WERI-Rb-1 (cell line): ENCODE data around the gene PBX2.

Source experiments
- DNase-seq: peaks from one replicate; pipeline ENCODE4 v3.0.0-alpha.2; 2020
- H3K27ac ChIP-seq: fragments of 250-450 bp; sonication (Bioruptor Pico); 2 replicates; pipeline ENCODE4 v1.5.1; 2020; ENCODE audit warnings: mild to moderate bottlenecking, moderate library complexity
- H3K27me3 ChIP-seq: fragments of 250-450 bp; sonication (Bioruptor Pico); 2 replicates; pipeline ENCODE4 v1.5.1; 2021; ENCODE audit warnings: mild to moderate bottlenecking, low read depth, moderate library complexity; ENCODE audit not compliant: insufficient read depth, severe bottlenecking
- H3K36me3 ChIP-seq: fragments of 250-450 bp; sonication (Bioruptor Pico); 2 replicates; pipeline ENCODE4 v1.5.1; 2020; ENCODE audit warnings: mild to moderate bottlenecking, moderate library complexity
- H3K4me3 ChIP-seq: 2 replicates; pipeline ENCODE4 v1.5.1; 2011; ENCODE audit warnings: low read depth, mild to moderate bottlenecking, control low read depth, low read length
- H3K9me3 ChIP-seq: fragments of 250-450 bp; sonication (Bioruptor Pico); 2 replicates; pipeline ENCODE4 v1.5.1; 2021; ENCODE audit warnings: mild to moderate bottlenecking, moderate library complexity; ENCODE audit not compliant: severe bottlenecking
- TF ChIP-seq, protein P1 (sequence below): IDR thresholded peaks from 2 replicates; pipeline ENCODE4 v1.5.1; 2011; ENCODE audit warnings: low read depth, mild to moderate bottlenecking, control low read depth, inconsistent platforms, low read length

The PBX2 gene

DNA sequence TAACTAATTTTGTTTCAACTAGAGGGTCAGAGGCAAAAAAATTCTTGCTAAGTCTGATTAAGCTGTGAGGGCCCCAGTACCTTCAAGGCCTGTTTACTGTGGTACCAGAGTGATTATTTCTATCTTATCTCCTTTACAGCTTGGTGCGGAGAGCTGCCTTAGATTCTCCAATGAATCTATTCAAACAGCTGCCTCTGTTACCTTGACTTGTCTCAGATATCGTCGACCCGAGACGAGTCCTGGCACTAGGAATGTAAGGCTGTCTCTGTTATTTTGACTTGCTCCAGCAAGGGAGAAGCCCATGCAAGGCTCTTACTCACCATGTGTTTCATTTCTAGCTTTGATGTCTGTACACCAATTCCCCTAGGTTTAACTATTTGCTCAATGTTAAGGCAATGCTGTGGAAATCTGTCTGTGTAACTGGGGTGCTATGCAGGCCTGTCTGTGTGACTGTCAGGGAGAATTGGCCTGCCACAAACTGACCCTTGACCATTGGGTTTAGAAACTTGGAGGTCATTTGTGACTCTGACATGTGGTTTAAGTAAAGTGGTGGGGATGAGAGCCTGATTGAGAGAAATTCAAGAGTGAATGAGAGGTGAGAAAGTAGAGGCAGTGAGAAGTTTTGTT is 49.5 kb downstream of the PBX2 start:
- Histone ChIP-seq H3K27me3 (no peaks in the 10 kb centered on the region), H3K9me3 (no peaks in the 10 kb centered on the region), H3K36me3 (no peaks in the 10 kb centered on the region), H3K4me3 (no peak overlapping the region), H3K27ac (no peak overlapping the region)
- TF ChIP-seq, protein P1, sequence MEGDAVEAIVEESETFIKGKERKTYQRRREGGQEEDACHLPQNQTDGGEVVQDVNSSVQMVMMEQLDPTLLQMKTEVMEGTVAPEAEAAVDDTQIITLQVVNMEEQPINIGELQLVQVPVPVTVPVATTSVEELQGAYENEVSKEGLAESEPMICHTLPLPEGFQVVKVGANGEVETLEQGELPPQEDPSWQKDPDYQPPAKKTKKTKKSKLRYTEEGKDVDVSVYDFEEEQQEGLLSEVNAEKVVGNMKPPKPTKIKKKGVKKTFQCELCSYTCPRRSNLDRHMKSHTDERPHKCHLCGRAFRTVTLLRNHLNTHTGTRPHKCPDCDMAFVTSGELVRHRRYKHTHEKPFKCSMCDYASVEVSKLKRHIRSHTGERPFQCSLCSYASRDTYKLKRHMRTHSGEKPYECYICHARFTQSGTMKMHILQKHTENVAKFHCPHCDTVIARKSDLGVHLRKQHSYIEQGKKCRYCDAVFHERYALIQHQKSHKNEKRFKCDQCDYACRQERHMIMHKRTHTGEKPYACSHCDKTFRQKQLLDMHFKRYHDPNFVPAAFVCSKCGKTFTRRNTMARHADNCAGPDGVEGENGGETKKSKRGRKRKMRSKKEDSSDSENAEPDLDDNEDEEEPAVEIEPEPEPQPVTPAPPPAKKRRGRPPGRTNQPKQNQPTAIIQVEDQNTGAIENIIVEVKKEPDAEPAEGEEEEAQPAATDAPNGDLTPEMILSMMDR = no peak
- DNase-seq = no peak

DNA sequence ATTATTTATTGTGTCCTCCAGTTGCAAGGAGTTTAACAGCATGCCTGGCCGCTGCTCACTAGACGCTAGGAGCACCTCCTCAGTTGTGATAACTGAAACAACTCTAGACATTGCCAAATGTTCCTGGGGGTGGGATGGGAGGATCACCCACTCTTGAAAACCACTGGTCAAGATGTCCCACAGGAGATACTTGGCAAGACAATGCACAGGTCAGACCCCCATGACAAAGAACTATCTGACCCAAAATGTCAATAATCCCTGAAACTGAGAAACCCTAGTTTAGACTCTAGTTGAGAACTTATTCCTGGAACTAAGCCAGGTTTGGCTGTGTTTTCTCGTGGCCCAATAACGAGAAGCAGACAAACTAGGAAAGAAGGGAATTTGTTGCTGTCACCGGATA is 50.4 kb downstream of the PBX2 start:
- Histone ChIP-seq H3K9me3 (no peaks in the 10 kb centered on the region), H3K27me3 (no peaks in the 10 kb centered on the region), H3K4me3 (no peak overlapping the region), H3K27ac (no peak overlapping the region), H3K36me3 (no peaks in the 10 kb centered on the region)
- TF ChIP-seq, protein P1 = no peak
- no peak for DNase-seq

GRCh38 chr6:32137454-32137853 is 52.5 kb downstream of the PBX2 start:
- H3K27me3 ChIP-seq = no peaks in the 10 kb centered on the region
- no peak overlapping the region for H3K4me3 ChIP-seq
- H3K36me3 ChIP-seq = no peaks in the 10 kb centered on the region
- TF ChIP-seq, protein P1 = no peak
- no peak overlapping the region for H3K27ac ChIP-seq
- DNase-seq = no peak
- H3K9me3 ChIP-seq = no peaks in the 10 kb centered on the region
